PC-3 (cell line): ENCODE results near the gene UFM1.

Source experiments
- EZH2 ChIP-seq: fragments of 300-600 bp; sonication (generic); IDR thresholded peaks from one replicate; pipeline ENCODE4 v1.6.1; 2017; ENCODE audit warnings: antibody characterized with exemption, mild to moderate bottlenecking, low read length; ENCODE audit not compliant: unreplicated experiment
- TF ChIP-seq, protein P1 (sequence below): fragments of 300-600 bp; sonication (generic); conservative IDR thresholded peaks from 2 replicates; pipeline ENCODE4 v1.5.1; 2017; ENCODE audit warnings: antibody characterized with exemption, low read depth, mild to moderate bottlenecking, low read length

DNA sequence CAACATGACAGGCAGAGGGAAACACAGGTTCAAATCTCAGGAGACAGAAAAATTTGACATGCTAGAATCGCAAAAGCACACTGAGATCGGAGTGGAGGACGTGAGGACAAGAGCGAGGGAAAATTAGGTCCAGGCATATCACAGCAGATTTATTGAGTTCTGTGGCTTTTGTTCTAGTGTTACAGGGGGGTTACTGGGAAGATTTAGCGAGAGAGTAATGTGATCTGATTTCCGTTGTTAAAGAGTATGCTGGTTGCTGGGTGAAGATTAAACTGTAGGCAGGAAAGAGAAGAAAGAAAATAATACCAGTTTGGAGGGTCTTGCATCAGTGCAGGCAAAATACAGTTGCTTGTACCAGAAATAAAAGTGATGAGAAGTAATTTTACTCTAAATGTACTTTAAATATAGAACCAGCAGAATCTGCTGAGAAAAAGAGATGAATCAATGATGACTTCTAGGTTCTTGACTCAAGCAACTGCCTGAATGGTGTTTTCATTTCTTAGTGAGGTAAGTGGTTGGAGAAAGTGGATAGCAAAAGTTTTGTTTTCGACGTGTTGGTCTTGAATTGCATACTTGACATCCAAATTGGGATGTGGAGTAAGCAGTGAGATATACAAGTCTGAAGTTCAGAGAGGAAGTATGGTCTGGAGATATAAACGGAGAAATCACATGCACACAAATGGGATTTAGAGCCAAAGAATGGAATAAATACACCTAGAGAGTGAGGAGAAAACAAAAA is 35.7 kb downstream of the UFM1 start:
- no peak for TF ChIP-seq EZH2
- TF ChIP-seq, protein P1, sequence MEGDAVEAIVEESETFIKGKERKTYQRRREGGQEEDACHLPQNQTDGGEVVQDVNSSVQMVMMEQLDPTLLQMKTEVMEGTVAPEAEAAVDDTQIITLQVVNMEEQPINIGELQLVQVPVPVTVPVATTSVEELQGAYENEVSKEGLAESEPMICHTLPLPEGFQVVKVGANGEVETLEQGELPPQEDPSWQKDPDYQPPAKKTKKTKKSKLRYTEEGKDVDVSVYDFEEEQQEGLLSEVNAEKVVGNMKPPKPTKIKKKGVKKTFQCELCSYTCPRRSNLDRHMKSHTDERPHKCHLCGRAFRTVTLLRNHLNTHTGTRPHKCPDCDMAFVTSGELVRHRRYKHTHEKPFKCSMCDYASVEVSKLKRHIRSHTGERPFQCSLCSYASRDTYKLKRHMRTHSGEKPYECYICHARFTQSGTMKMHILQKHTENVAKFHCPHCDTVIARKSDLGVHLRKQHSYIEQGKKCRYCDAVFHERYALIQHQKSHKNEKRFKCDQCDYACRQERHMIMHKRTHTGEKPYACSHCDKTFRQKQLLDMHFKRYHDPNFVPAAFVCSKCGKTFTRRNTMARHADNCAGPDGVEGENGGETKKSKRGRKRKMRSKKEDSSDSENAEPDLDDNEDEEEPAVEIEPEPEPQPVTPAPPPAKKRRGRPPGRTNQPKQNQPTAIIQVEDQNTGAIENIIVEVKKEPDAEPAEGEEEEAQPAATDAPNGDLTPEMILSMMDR, result no peak
